Lower leg skin (tissue), 3 donors: ENCODE measurements around the gene RTN3.

ENCODE experiments used
- POLR2A ChIP-seq, 2 donors: fragments of 450-650 bp; IDR thresholded peaks; one replicate each; pipeline ENCODE4 v1.6.1; 2016 to 2017; ENCODE audit warnings: antibody characterized with exemption in 2 of 2, mild to moderate bottlenecking in 1 of 2, moderate library complexity in 1 of 2
- TF ChIP-seq, protein P1 (sequence below), 3 donors: fragments of 450-650 bp; IDR thresholded peaks; one replicate each; pipeline ENCODE4 v1.5.1; 2016; ENCODE audit warnings: antibody characterized with exemption in 3 of 3, mild to moderate bottlenecking in 3 of 3, moderate library complexity in 2 of 3

DNA sequence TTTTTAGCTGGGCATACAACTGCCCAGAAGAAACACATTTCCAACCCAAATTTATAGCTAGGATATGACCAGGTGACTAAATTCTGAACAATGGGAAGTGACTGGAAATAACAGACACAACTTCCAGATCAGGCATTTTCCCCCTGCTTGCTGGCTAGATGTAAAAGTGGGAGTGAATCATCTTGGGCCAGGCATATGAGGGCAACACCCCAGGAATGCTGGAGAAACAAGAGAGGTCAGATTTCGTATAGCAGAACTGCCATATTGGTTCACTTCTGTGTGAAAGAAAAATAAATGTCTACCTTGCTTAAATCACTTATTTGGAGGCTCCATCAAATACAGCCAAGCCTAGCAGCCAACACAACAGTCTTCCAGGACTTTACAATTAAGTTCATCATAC lies 17.5 kb upstream of the RTN3 start:
- no peak for TF ChIP-seq POLR2A (IDR thresholded peaks at IDR 0.05)
- TF ChIP-seq, protein P1, sequence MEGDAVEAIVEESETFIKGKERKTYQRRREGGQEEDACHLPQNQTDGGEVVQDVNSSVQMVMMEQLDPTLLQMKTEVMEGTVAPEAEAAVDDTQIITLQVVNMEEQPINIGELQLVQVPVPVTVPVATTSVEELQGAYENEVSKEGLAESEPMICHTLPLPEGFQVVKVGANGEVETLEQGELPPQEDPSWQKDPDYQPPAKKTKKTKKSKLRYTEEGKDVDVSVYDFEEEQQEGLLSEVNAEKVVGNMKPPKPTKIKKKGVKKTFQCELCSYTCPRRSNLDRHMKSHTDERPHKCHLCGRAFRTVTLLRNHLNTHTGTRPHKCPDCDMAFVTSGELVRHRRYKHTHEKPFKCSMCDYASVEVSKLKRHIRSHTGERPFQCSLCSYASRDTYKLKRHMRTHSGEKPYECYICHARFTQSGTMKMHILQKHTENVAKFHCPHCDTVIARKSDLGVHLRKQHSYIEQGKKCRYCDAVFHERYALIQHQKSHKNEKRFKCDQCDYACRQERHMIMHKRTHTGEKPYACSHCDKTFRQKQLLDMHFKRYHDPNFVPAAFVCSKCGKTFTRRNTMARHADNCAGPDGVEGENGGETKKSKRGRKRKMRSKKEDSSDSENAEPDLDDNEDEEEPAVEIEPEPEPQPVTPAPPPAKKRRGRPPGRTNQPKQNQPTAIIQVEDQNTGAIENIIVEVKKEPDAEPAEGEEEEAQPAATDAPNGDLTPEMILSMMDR (IDR thresholded peaks at IDR 0.05), result no peak
